GM19035 (cell line): ENCODE data around the gene GOLGA6L10.
"Not testable (repeated sequence)": the region's sequence is repeated elsewhere in the genome, so short reads cannot be mapped to it uniquely, and the experiment has no call there.

Experiments used
- ATAC-seq: cut with Tn5 transposase; IDR thresholded peaks from one replicate; pipeline ENCODE4 v1.9.1; 2021; ENCODE audit not compliant: unreplicated experiment

Gene GOLGA6L10

GRCh38 chr15:82319522-82320278 lies 29.6 kb downstream of the GOLGA6L10 start:
- ATAC-seq: not testable (repeated sequence)

GRCh38 chr15:82318281-82318680 lies 31.0 kb downstream of the GOLGA6L10 start:
- ATAC-seq: not testable (repeated sequence)

DNA sequence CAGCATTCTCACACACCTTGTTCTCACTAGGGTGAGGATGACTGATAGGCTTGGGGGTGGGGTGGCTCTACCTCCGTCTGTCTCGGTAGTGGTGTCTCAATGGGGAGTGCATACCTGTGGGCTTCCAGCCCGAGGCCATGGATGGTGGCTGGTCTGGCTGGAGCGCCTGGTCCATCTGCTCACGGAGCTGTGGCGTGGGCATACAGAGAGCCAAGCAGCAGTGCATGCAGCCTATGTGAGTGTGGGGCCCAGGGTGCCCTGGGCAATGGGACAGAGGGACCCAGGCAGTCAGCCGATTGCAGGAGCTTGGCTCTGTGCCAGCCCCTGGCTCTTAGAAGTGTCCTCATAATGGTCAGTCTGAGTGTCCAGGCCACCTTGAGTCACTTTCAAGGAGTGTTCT lies 31.8 kb downstream of the GOLGA6L10 start:
- not testable (repeated sequence) for ATAC-seq

GRCh38 chr15:82317091-82317489 lies 32.2 kb downstream of the GOLGA6L10 start:
- no peak for ATAC-seq

DNA sequence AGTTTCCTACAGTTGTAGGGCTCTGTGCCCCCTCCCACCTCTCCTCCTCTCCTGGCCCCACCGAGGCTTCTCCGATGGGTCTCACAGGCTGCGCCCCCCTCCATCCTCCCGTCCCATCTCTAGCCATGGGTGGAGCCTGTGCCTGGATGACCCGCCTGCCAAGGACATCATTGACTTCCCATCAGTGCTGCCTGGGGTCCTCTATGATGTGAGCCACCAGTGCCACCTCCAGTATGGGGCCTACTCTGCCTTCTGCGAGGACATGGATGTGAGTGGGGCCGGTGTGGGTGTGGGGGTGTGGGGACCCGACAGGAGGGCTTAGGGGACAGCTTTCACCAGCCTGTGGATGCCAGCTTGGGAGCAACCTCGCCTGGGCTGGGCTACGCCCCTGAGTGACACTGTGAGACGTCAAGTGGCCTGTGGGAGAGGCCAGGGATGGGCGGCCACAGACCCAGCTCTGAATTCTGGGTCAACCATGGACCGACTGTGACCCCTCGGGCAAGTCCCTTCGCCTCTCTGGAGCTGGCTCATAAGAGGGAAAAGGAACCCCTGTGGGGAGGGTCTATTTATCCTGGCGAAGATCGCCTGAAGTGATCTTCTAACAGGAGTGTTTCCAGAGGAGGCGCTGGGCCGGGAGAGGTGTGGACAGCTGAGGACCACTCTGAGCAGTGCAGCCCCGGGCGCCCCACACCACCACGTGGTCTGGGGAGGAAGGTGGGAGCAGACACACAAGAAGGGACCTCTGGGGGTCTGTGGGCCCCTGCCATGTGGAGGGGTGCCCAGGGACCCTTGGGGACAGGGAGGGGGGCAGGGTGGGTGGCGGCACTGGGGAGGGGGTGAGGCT lies 32.8 kb downstream of the GOLGA6L10 start:
- not testable (repeated sequence) for ATAC-seq

DNA sequence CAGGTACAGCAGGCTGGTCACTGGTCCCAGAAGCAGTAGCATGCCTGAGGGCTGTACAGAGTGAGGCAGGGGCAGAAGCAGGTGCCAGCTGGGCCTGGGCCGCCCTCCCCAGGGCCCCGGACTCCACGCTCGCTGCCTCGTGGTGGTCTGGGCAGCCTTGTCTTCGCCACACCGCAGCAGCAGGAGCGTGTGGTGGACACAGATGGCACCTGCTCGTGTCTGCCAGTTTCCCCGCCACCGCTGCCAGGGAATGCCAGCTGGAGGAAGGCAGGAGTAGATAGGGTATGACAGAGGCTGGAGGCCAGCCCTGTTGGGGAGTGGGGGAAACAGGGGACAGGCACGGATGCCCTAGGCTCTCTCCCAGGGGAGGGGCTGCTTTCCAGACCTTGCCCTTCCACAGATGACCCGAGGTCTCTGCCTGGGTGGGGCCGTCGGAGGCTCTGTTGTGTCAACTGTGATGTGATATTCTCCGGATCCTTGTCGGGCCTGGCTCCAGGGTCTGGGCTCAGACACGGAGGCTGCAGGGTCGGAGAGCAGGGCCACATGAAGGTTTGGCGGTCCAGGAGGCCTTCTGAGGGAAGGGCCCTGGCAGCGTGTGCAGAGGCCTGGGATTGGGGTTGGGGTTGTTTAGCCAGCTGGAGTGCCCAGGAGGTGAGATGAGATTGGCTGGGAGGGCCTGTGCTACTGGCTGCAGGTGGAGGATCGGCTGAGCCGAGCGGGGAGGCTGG lies 33.6 kb downstream of the GOLGA6L10 start:
- ATAC-seq: no peak

DNA sequence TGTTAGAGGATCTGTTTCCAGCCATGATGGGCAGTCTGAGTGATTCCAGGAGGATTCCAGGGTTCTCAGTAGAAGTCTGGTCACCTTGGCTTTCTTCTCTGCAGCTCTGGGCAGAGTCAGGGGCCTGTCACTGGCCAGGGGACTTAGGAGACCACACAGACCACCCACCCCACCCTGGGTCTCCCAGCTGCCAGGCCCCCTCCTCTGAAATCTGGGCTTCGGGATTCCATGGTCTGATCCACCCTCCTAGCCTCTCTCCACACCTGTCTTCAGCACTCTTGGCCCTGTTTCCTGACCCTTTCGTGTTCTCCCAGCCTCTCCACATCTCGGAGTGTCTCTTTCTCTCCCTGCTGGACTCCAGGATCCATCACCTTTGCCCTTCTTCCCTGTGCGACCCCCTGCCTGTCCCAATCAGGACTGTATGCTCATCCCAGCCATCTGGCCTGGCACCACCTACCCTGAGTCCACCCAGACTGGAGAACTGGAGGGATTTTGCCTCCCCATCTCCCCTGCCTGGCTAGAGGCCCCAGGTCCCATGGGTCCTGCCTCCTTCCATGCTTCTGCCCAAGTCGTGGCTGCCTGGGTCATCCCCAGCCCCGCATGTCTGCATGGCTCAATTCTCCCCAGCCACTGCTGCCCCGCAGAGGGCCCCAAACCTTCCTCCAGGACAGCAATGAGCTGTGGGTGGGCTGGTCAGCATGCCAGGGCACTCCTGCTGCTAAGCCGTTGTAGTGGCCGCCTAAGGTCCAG lies 34.3 kb downstream of the GOLGA6L10 start:
- no peak for ATAC-seq

- not testable (repeated sequence) for ATAC-seq
Observed at GRCh38 chr15:82313951-82314768, 35.1 kb downstream of the GOLGA6L10 start.

DNA sequence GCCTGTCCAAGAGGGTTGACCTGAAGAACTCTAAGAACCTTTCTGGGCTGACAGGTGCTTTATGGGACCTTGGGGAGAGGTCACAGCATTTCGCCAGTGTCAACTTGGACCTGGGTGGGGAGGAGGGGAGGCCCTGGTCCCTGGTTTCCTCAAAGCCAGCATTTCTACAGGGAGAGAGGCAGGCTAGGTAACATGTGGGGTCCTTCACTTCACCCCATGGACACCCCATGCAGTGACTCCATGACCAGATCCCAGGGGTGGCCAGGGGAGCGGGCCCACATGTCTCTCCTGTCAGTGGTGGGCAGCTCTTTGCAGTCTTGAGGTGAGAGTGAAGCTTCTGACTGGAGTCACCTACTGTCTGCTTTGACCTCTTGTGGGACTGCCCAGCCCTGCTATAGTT lies 35.8 kb downstream of the GOLGA6L10 start:
- ATAC-seq: no peak

- no peak for ATAC-seq
Observed at GRCh38 chr15:82312586-82313349, 36.5 kb downstream of the GOLGA6L10 start.

DNA sequence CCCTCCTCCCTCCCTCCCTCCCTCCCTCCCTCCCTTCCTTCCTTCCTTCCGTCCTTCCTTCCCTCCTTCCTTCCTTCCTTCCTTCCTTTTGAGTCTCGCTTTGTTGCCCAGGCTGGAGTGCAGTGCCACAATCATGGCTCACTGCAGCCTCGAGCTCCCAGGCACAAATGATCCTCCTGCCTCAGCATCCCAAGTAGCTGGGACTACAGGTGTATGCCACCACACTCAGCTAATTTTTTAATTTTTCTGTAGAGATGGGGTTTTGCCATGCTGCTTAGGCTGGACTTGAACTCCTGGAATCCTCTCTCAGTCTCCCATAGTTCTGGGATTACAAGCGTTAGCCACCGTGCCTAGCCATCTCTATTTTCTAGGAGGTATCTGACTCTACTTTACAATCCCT lies 38.0 kb downstream of the GOLGA6L10 start:
- not testable (repeated sequence) for ATAC-seq

DNA sequence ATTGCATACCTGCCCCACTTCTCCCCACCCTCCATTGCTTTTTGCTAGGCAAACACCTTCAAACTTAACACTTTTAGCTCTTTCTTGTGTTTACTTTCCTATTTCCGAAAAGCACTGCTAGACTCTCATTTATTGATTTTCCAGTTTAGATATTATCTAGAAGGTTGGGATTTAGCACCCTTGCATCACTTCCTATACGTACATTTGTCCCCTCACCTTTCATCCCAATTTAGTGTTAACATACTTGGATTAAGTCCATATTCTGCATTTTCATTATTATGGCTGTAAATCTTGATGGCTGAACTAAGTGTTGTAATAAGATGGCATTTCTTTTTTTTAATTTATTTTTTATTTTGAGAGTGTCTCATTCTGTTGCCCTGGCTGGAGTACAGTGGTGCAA lies 39.5 kb downstream of the GOLGA6L10 start:
- no peak for ATAC-seq

- ATAC-seq: no peak
Observed at GRCh38 chr15:82307714-82308081, 41.6 kb downstream of the GOLGA6L10 start.

- no peak for ATAC-seq
Observed at GRCh38 chr15:82306791-82307713, 42.2 kb downstream of the GOLGA6L10 start.

- no peak for ATAC-seq
Observed at GRCh38 chr15:82305621-82306048, 43.6 kb downstream of the GOLGA6L10 start.

- ATAC-seq: no peak
Observed at GRCh38 chr15:82304778-82305090, 44.5 kb downstream of the GOLGA6L10 start.

DNA sequence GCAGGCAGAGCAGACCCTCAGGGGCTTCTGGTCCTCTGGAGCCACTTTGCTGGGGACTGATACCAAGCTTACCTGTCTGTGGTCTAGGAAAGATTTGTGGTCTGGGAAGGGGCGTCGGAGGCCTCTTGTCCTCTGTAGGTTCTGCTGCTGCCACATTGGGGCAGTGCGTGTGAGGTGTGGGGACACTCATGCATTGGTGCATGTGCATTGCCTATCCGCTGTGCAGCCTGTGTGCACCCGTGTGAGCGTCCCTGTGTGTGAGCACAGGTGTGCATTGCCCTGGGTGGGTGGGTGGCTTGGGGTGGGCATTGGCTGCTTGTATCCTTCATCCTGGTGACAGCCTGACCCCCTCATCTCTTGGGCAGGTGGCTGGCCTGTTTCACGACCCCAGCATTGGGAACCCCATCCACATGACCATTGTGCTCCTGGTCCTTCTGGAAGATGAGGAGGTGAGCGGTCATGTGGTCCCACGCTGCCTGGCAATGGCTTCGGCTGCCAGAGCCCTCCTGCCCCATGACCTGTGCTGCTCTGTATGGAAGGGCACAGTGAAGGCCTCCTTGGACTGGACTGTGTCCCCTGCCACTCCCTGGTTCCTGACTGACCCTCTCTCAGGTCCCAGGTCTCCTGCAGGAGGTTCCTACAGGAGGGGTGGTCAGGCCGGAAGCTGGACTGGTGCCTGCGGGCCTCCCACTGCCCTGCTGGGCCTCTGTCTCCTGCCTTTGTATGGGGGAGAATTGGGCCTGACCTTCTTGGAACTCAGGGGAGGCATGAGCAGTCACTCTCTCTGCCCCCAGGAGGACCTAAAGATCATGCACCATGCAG lies 45.1 kb downstream of the GOLGA6L10 start:
- ATAC-seq: no peak
